IPS DF 19.7 (cell line): ENCODE measurements around the gene CCNB2.
"Not testable (repeated sequence)": the region's sequence is repeated elsewhere in the genome, so short reads cannot be mapped to it uniquely, and the experiment has no call there.

ENCODE experiments used
- DNase-seq: peaks from one replicate; pipeline ENCODE4 v3.0.0-alpha.2; 2013; ENCODE audit warnings: low read depth, low spot score

The CCNB2 gene

GRCh38 chr15:59133929-59134427, 29.0 kb downstream of the CCNB2 start:
- no peak for DNase-seq

- no peak for DNase-seq
These were observed 32.6 kb downstream of the CCNB2 start for GRCh38 chr15:59137566-59137965.

- peak; percentile 63 for DNase-seq
These were observed 33.3 kb downstream of the CCNB2 start for GRCh38 chr15:59138243-59138642.

- DNase-seq = no peak
These were observed 35.7 kb downstream of the CCNB2 start for GRCh38 chr15:59140422-59141226.

GRCh38 chr15:59143281-59143680, 38.3 kb downstream of the CCNB2 start:
- no peak for DNase-seq

GRCh38 chr15:59144594-59144993, 39.6 kb downstream of the CCNB2 start:
- not testable (repeated sequence) for DNase-seq

GRCh38 chr15:59147666-59148065, 42.7 kb downstream of the CCNB2 start:
- no peak for DNase-seq

GRCh38 chr15:59148153-59148833, 43.3 kb downstream of the CCNB2 start:
- DNase-seq = no peak

GRCh38 chr15:59150185-59150584, 45.2 kb downstream of the CCNB2 start:
- no peak for DNase-seq

- DNase-seq = no peak
These were observed 47.9 kb downstream of the CCNB2 start for GRCh38 chr15:59152694-59153450.

- DNase-seq = no peak
These were observed 48.5 kb downstream of the CCNB2 start for GRCh38 chr15:59153466-59153865.

GRCh38 chr15:59154243-59154642, 49.3 kb downstream of the CCNB2 start:
- DNase-seq = no peak

- DNase-seq = no peak
These were observed 50.5 kb downstream of the CCNB2 start for GRCh38 chr15:59155431-59155830.

GRCh38 chr15:59157396-59157795, 52.5 kb downstream of the CCNB2 start:
- DNase-seq = no peak

GRCh38 chr15:59157840-59158700, 53.1 kb downstream of the CCNB2 start:
- no peak for DNase-seq

GRCh38 chr15:59158701-59159034, 53.7 kb downstream of the CCNB2 start:
- no peak for DNase-seq

GRCh38 chr15:59159210-59159609, 54.3 kb downstream of the CCNB2 start:
- DNase-seq = no peak

- DNase-seq = no peak
These were observed 56.1 kb downstream of the CCNB2 start for GRCh38 chr15:59160880-59161593.

GRCh38 chr15:59162080-59162479, 57.1 kb downstream of the CCNB2 start:
- not testable (repeated sequence) for DNase-seq

- DNase-seq = no peak
These were observed 60.8 kb downstream of the CCNB2 start for GRCh38 chr15:59165726-59166125.

- no peak for DNase-seq
These were observed 61.2 kb downstream of the CCNB2 start for GRCh38 chr15:59166166-59166565.
